GM23338 (cell line): ENCODE measurements around the gene SLC44A1. TPM values are rescaled to one million over a fixed set of nuclear protein-coding genes. Genes with fewer than 3 reads are reported as not detected.

ENCODE experiments used
- ATAC-seq: fragments of 200-7000 bp; cut with Tn5 transposase; 3 replicates; pipeline ENCODE4 v1.9.1; 2020
- DNase-seq: peaks from one replicate; pipeline ENCODE4 v3.0.0-alpha.2; 2015; ENCODE audit warnings: low spot score
- H2AFZ ChIP-seq: fragments of 200-600 bp; sonication (generic); 2 replicates; pipeline ENCODE4 v1.8.0; 2016; ENCODE audit warnings: antibody characterized with exemption, mild to moderate bottlenecking, moderate library complexity
- H3F3A ChIP-seq: fragments of 200-600 bp; sonication (generic); replicated peaks from 2 replicates; pipeline ENCODE4 v1.8.0; 2017; ENCODE audit warnings: antibody characterized with exemption, mixed run types, low read depth
- H3K27ac ChIP-seq: fragments of 200-600 bp; sonication (generic); 2 replicates; pipeline ENCODE4 v1.6.1; 2016; ENCODE audit warnings: low read depth
- H3K27me3 ChIP-seq: fragments of 200-600 bp; sonication (generic); 2 replicates; pipeline ENCODE4 v1.8.0; 2016; ENCODE audit warnings: mild to moderate bottlenecking, mixed run types, moderate library complexity; ENCODE audit not compliant: insufficient read depth
- H3K36me3 ChIP-seq: fragments of 200-600 bp; sonication (generic); 2 replicates; pipeline ENCODE4 v1.8.0; 2016; ENCODE audit warnings: mild to moderate bottlenecking; ENCODE audit not compliant: insufficient read depth
- H3K4me1 ChIP-seq: fragments of 200-600 bp; sonication (generic); 2 replicates; pipeline ENCODE4 v1.8.0; 2016; ENCODE audit warnings: mild to moderate bottlenecking, moderate library complexity; ENCODE audit not compliant: insufficient read depth
- H3K4me2 ChIP-seq: fragments of 200-600 bp; sonication (generic); 2 replicates; pipeline ENCODE4 v1.7.1; 2017; ENCODE audit warnings: mixed run types
- H3K4me3 ChIP-seq: fragments of 200-600 bp; sonication (generic); 2 replicates; pipeline ENCODE4 v1.6.1; 2016; ENCODE audit warnings: mixed run types
- H3K79me2 ChIP-seq: fragments of 200-600 bp; sonication (generic); replicated peaks from 2 replicates; pipeline ENCODE4 v1.8.0; 2017; ENCODE audit warnings: mild to moderate bottlenecking; ENCODE audit not compliant: insufficient read depth
- H3K9me2 ChIP-seq: fragments of 200-600 bp; sonication (generic); 2 replicates; pipeline ENCODE4 v1.8.0; 2017; ENCODE audit not compliant: insufficient read depth
- H4K20me1 ChIP-seq: fragments of 200-600 bp; sonication (generic); replicated peaks from 2 replicates; pipeline ENCODE4 v1.8.0; 2017; ENCODE audit warnings: mild to moderate bottlenecking; ENCODE audit not compliant: insufficient read depth
- H3K27ac Mint-ChIP-seq: 2 replicates; pipeline ENCODE4 v1.8.0; 2020; ENCODE audit warnings: inconsistent platforms, mild to moderate bottlenecking, moderate library complexity, mixed read lengths
- H3K27me3 Mint-ChIP-seq: 3 replicates; pipeline ENCODE4 v1.8.0; 2022; ENCODE audit warnings: low read depth, mild to moderate bottlenecking, moderate library complexity, mixed read lengths, inconsistent platforms; ENCODE audit not compliant: insufficient read depth, poor library complexity
- H3K36me3 Mint-ChIP-seq: 3 replicates; pipeline ENCODE4 v1.8.0; 2021; ENCODE audit warnings: low read depth, mild to moderate bottlenecking, inconsistent platforms, moderate library complexity, mixed read lengths
- H3K4me1 Mint-ChIP-seq: 3 replicates; pipeline ENCODE4 v1.8.0; 2020; ENCODE audit warnings: mild to moderate bottlenecking, inconsistent platforms, mixed read lengths
- H3K4me3 Mint-ChIP-seq: 3 replicates; pipeline ENCODE4 v1.8.0; 2021; ENCODE audit warnings: moderate library complexity, mild to moderate bottlenecking, inconsistent platforms, mixed read lengths
- H3K9me3 Mint-ChIP-seq: 3 replicates; pipeline ENCODE4 v1.8.0; 2020; ENCODE audit warnings: moderate library complexity, mild to moderate bottlenecking, inconsistent platforms, mixed read lengths
- CREB1 ChIP-seq: fragments of 250-450 bp; sonication (Bioruptor Pico); IDR thresholded peaks from 2 replicates; pipeline ENCODE4 v1.5.0; 2020; ENCODE audit warnings: low read depth, mild to moderate bottlenecking, moderate library complexity
- EZH2phosphoT487 ChIP-seq: fragments of 200-600 bp; sonication (generic); IDR thresholded peaks from one replicate; pipeline ENCODE4 v1.8.1; 2018; ENCODE audit warnings: antibody characterized with exemption; ENCODE audit not compliant: unreplicated experiment
- JUNB ChIP-seq: IDR thresholded peaks from one replicate; pipeline ENCODE4 v1.6.1; 2016; ENCODE audit warnings: antibody characterized with exemption; ENCODE audit not compliant: unreplicated experiment
- NANOG ChIP-seq: IDR thresholded peaks from 2 replicates; pipeline ENCODE4 v1.6.1; 2016; ENCODE audit warnings: antibody characterized with exemption, borderline replicate concordance
- POLR2AphosphoS5 ChIP-seq: IDR thresholded peaks from 2 replicates; pipeline ENCODE4 v1.6.1; 2016; ENCODE audit warnings: antibody characterized with exemption, low read depth
- ZNF331 ChIP-seq: fragments of 250-450 bp; sonication (Bioruptor Pico); IDR thresholded peaks from 2 replicates; pipeline ENCODE4 v1.5.0; 2020; ENCODE audit warnings: low read depth, mild to moderate bottlenecking, moderate library complexity
- ZNF462 ChIP-seq: fragments of 250-450 bp; sonication (Bioruptor Pico); IDR thresholded peaks from 2 replicates; pipeline ENCODE4 v1.5.0; 2020; ENCODE audit warnings: mild to moderate bottlenecking, moderate library complexity
- polyA plus RNA-seq: library from polyadenylated mRNA; unstranded; fragments of >200 nt; fragmentation: Nextera tagmentation; extraction: Ambion mirVana; gene quantifications from 2 replicates; pipeline ENCODE4 v1.2.1, GENCODE V29; 2016
- total RNA-seq: library from RNA; depleted of rRNA; stranded (reverse); fragments of >200 nt; shearing (Covaris generic); gene quantifications from 2 replicates; pipeline ENCODE4 v1.2.3, GENCODE V29; 2014
- TF ChIP-seq, protein P1 (sequence below), 2 experiments: fragments of 200-600 bp in 1 of 2; sonication (generic) in 1 of 2; conservative IDR thresholded peaks; 2 replicates each; pipeline versions ENCODE4 v1.5.1 to v1.6.1; 2016 to 2017; ENCODE audit warnings: antibody characterized with exemption in 2 of 2, low read depth in 2 of 2, mild to moderate bottlenecking in 2 of 2, moderate library complexity in 1 of 2

The SLC44A1 gene
- total and polyA plus RNA-seq, 2 experiments from 2014 or later: 14.9 to 75.0 TPM

- TF ChIP-seq ZNF462 (CRISPR knock-in tag) (no peak), EZH2phosphoT487 (no peak)
Measured at GRCh38 chr9:105246656-105247173, 2.3 kb downstream of the SLC44A1 start (continued).

DNA sequence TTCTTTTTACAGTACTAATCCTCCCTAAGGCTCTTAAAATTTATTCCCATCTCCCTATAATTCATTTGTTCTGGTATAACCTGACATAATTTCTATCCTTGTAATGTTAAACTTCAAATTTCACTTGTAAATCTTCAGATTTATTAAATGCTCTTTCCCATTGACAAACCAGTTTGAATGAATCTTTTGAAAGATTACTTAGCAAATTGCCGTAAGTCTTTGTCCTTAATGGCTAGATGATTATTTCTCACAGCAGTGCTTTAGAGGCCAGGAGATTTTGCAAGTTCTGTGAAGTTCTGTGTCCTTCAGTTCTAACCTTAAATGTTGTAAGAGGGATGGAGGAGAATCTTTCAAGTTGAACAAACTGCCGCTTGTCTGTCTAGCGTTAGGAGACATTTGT is 4.2 kb downstream of the SLC44A1 start:
- H3K79me2 ChIP-seq: peaks cover 83% of the 10 kb centered on the region
- H3K4me2 ChIP-seq: peak overlapping the region; percentile 91

DNA sequence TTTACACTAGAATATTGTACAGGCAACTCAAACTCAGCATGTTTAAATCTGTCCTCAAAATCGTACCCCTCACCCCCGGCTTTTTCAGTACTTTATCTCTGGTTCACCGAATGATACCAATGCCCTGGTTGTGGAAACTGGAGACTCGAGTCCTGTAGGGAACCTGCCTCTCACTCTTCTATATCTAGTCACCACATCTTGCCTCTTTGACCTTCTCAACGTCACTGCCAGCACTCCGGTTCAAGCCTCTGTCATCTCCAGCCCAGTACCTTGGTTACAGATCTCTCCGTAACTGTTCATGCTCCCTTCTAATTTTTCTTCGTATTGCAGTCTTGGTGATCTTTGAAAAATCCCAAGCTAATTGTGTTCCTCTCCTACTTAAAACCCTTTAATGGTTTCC is 6.7 kb downstream of the SLC44A1 start:
- Histone ChIP-seq H3K4me1 (peaks cover 61% of the 10 kb centered on the region), H3F3A (no peaks in the 10 kb centered on the region), H3K27ac (no peak overlapping the region; the same call in 1 of the 2 replicates), H2AFZ (no peak overlapping the region), H3K27me3 (no peaks in the 10 kb centered on the region), H4K20me1 (no peaks in the 10 kb centered on the region), H3K79me2 (peaks cover 100% of the 10 kb centered on the region), H3K9me2 (no peaks in the 10 kb centered on the region), H3K4me3 (no peak overlapping the region), H3K4me2 (no peak overlapping the region), H3K36me3 (no peaks in the 10 kb centered on the region)
- no peaks in the 10 kb centered on the region for H3K36me3 Mint-ChIP-seq
- H3K4me1 Mint-ChIP-seq: peaks cover 58% of the 10 kb centered on the region
- H3K9me3 Mint-ChIP-seq: no peaks in the 10 kb centered on the region
- H3K4me3 Mint-ChIP-seq: no peak overlapping the region
- DNase-seq: no peak
- no peaks in the 10 kb centered on the region for H3K27me3 Mint-ChIP-seq
- peak overlapping the region; percentile 6; the same call in 1 of the 2 replicates for H3K27ac Mint-ChIP-seq
- no peak for ATAC-seq
- no peak for TF ChIP-seq CREB1
- no peak for TF ChIP-seq ZNF331
- no peak for TF ChIP-seq JUNB
- TF ChIP-seq, protein P1, sequence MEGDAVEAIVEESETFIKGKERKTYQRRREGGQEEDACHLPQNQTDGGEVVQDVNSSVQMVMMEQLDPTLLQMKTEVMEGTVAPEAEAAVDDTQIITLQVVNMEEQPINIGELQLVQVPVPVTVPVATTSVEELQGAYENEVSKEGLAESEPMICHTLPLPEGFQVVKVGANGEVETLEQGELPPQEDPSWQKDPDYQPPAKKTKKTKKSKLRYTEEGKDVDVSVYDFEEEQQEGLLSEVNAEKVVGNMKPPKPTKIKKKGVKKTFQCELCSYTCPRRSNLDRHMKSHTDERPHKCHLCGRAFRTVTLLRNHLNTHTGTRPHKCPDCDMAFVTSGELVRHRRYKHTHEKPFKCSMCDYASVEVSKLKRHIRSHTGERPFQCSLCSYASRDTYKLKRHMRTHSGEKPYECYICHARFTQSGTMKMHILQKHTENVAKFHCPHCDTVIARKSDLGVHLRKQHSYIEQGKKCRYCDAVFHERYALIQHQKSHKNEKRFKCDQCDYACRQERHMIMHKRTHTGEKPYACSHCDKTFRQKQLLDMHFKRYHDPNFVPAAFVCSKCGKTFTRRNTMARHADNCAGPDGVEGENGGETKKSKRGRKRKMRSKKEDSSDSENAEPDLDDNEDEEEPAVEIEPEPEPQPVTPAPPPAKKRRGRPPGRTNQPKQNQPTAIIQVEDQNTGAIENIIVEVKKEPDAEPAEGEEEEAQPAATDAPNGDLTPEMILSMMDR (conservative IDR thresholded peaks at IDR 0.05; ENCODE audit: low read depth in 2 of 2): no peak
- no peak for TF ChIP-seq EZH2phosphoT487
- no peak for TF ChIP-seq POLR2AphosphoS5

More for the DNA sequence above, 4.2 kb downstream of the SLC44A1 start:
- no peak overlapping the region for H2AFZ ChIP-seq
- H3K4me3 Mint-ChIP-seq: peak overlapping the region; percentile 47
- H3K27ac ChIP-seq: peak overlapping the region; percentile 4; the same call in 1 of the 2 replicates
- DNase-seq (no peak), ATAC-seq (no peak)
- H3K36me3 ChIP-seq: no peaks in the 10 kb centered on the region
- no peaks in the 10 kb centered on the region for H3K9me2 ChIP-seq
- no peaks in the 10 kb centered on the region for H4K20me1 ChIP-seq
- H3K27me3 Mint-ChIP-seq: no peaks in the 10 kb centered on the region
- H3K36me3 Mint-ChIP-seq: no peaks in the 10 kb centered on the region
- no peak overlapping the region for H3K4me3 ChIP-seq
- H3K4me1 Mint-ChIP-seq: peaks cover 58% of the 10 kb centered on the region
- H3K9me3 Mint-ChIP-seq: no peaks in the 10 kb centered on the region
- peak overlapping the region; percentile 56 for H3K27ac Mint-ChIP-seq
- H3K27me3 ChIP-seq: no peaks in the 10 kb centered on the region
- H3F3A ChIP-seq: no peaks in the 10 kb centered on the region; the same call in 1 of the 2 replicates
- no peak for TF ChIP-seq JUNB
- TF ChIP-seq ZNF331: no peak
- peak; percentile 63; the same call in 1 of the 2 replicates for TF ChIP-seq NANOG
- TF ChIP-seq POLR2AphosphoS5: no peak
- H3K4me1 ChIP-seq: peaks cover 59% of the 10 kb centered on the region
